GM12878 (cell line): Measurements from ENCODE around the gene PPL. TPM values are rescaled to one million over a fixed set of nuclear protein-coding genes. Genes with fewer than 3 reads are reported as not detected.

Experiments
- ATAC-seq: fragments of 200-7000 bp; cut with Tn5 transposase; 3 replicates; pipeline ENCODE4 v1.9.1; 2020; ENCODE audit warnings: mild to moderate bottlenecking, moderate library complexity
- BruUV-seq: library from RNA; stranded (reverse); fragments of 400-500 nt; replicated peaks from 2 replicates; lab custom pipeline; 2021; lab: Mats Ljungman, UMichigan
- CTCF ChIA-PET: fragments of 300-600 bp; sonication (Branson Sonifier 250); formaldehyde crosslinking; extraction: SDS; loops from one replicate; lab custom pipeline; 2021; ENCODE audit warnings: inconsistent platforms; lab: Yijun Ruan, JAX
- POLR2A ChIA-PET: fragments of 350-600 bp; formaldehyde crosslinking; extraction: SDS; loops from one replicate; lab custom pipeline; 2021; ENCODE audit warnings: inconsistent platforms; lab: Charles Lee
- RAD21 ChIA-PET: fragments of 300-600 bp; sonication (Branson Sonifier 250); formaldehyde crosslinking; loops from one replicate; lab custom pipeline; 2023; ENCODE audit warnings: antibody characterized with exemption; ENCODE audit not compliant: unreplicated experiment; lab: Charles Lee
- SMC1A ChIA-PET: fragments of 300-600 bp; sonication (Branson Sonifier 250); formaldehyde crosslinking; loops from one replicate; lab custom pipeline; 2023; ENCODE audit not compliant: unreplicated experiment, uncharacterized antibody; lab: Charles Lee
- DNase-seq: peaks from one replicate; pipeline ENCODE4 v3.0.0-alpha.2; 2011; ENCODE audit warnings: low read depth, low spot score
- FAIRE-seq: peaks from 3 replicates; lab custom pipeline; 2011; peaks lifted over from hg19 to GRCh38; lab: Jason Lieb, UNC
- H2AFZ ChIP-seq: 2 replicates; pipeline ENCODE4 v1.6.0; 2011; ENCODE audit warnings: low read depth, low read length, control low read depth; ENCODE audit not compliant: control insufficient read depth
- H3K27ac ChIP-seq: 2 replicates; pipeline ENCODE4 v1.5.1; 2011; ENCODE audit warnings: control low read depth; ENCODE audit not compliant: control insufficient read depth, insufficient read depth
- H3K27me3 ChIP-seq, 2 experiments: replicated peaks in 1 of 2; 2 replicates each; pipeline versions ENCODE4 v1.6.0 to v1.6.1; 2011; ENCODE audit warnings: low read length in 1 of 2; ENCODE audit not compliant: control insufficient read depth in 2 of 2, insufficient read depth in 2 of 2
- H3K36me3 ChIP-seq, 2 experiments: 2 replicates each; pipeline ENCODE4 v1.5.1; 2011; ENCODE audit warnings: low read length in 1 of 2; ENCODE audit not compliant: control insufficient read depth in 2 of 2, insufficient read depth in 2 of 2
- H3K4me1 ChIP-seq: 2 replicates; pipeline ENCODE4 v1.6.1; 2011; ENCODE audit warnings: mild to moderate bottlenecking, low read length, moderate library complexity, mixed read lengths; ENCODE audit not compliant: control insufficient read depth, insufficient read depth
- H3K4me2 ChIP-seq: 2 replicates; pipeline ENCODE4 v1.6.0; 2011; ENCODE audit warnings: control low read depth; ENCODE audit not compliant: control insufficient read depth, insufficient read depth
- H3K4me3 ChIP-seq: fragments of 200-600 bp; sonication (generic); 2 replicates; pipeline ENCODE4 v1.5.1; 2016
- H3K79me2 ChIP-seq: 2 replicates; pipeline ENCODE4 v1.6.0; 2011; ENCODE audit warnings: low read length; ENCODE audit not compliant: control insufficient read depth, insufficient read depth
- H3K9ac ChIP-seq: 2 replicates; pipeline ENCODE4 v1.8.0; 2011; ENCODE audit warnings: low read length, control low read depth, mixed read lengths; ENCODE audit not compliant: control insufficient read depth, insufficient read depth
- H3K9me3 ChIP-seq: replicated peaks from 3 replicates; pipeline ENCODE4 v1.5.1; 2011; ENCODE audit warnings: mild to moderate bottlenecking, low read length; ENCODE audit not compliant: control insufficient read depth, insufficient read depth
- H4K20me1 ChIP-seq: 2 replicates; pipeline ENCODE4 v1.6.0; 2011; ENCODE audit not compliant: control insufficient read depth, insufficient read depth
- CHD2 ChIP-seq: IDR thresholded peaks from 2 replicates; pipeline ENCODE4 v1.6.1; 2011; ENCODE audit warnings: low read depth, low read length, improper control_type of control experiment, borderline replicate concordance
- EP300 ChIP-seq, 2 experiments: fragments of 150-350 bp in 1 of 2; IDR thresholded peaks; 2 replicates each; pipeline ENCODE4 v1.6.1; 2011 to 2012; ENCODE audit warnings: low read depth in 2 of 2, low read length in 2 of 2, borderline replicate concordance in 1 of 2, improper control_type of control experiment in 1 of 2, inconsistent platforms in 1 of 2; ENCODE audit not compliant: control insufficient read depth in 1 of 2
- NFYA ChIP-seq: IDR thresholded peaks from 2 replicates; pipeline ENCODE4 v1.6.1; 2011; ENCODE audit warnings: low read depth, mild to moderate bottlenecking, low read length, improper control_type of control experiment, borderline replicate concordance
- REST ChIP-seq: IDR thresholded peaks from 2 replicates; pipeline ENCODE4 v1.6.1; 2012; ENCODE audit warnings: mild to moderate bottlenecking, low read depth, low read length
- SIN3A ChIP-seq: IDR thresholded peaks from 2 replicates; pipeline ENCODE4 v1.6.1; 2012; ENCODE audit warnings: low read depth, low read length, improper control_type of control experiment
- SREBF2 ChIP-seq: IDR thresholded peaks from 2 replicates; pipeline ENCODE4 v1.6.1; 2012; ENCODE audit warnings: mild to moderate bottlenecking, low read length
- SUZ12 ChIP-seq: fragments of 200-600 bp; sonication (generic); IDR thresholded peaks from one replicate; pipeline ENCODE4 v1.6.1; 2018; ENCODE audit warnings: antibody characterized with exemption, mild to moderate bottlenecking; ENCODE audit not compliant: unreplicated experiment
- TCF12 ChIP-seq: IDR thresholded peaks from 2 replicates; pipeline ENCODE4 v1.6.1; 2011; ENCODE audit warnings: low read depth, mild to moderate bottlenecking, low read length
- ZBTB4 ChIP-seq: fragments of 450-650 bp; formaldehyde crosslinking; IDR thresholded peaks from 2 replicates; pipeline ENCODE4 v1.4.0; 2022; ENCODE audit warnings: mild to moderate bottlenecking, moderate library complexity
- ZNF24 ChIP-seq: fragments of 450-650 bp; IDR thresholded peaks from 2 replicates; pipeline ENCODE4 v1.6.1; 2017; ENCODE audit warnings: antibody characterized with exemption, mild to moderate bottlenecking
- WGBS: methylation state at CpG from one replicate; pipeline ENCODE4 v1.1.6; 2016; ENCODE audit warnings: low lambda C conversion rate; ENCODE audit not compliant: insufficient replicate concordance, insufficient coverage; ENCODE audit errors: missing lambda C conversion rate; 5-methylcytosine and 5-hydroxymethylcytosine counted together
- in situ Hi-C: fragments of 300-500 bp; cut with MboI; formaldehyde crosslinking; loops from 9 replicates; pipeline ENCODE4 v1.14.3; 2018; ENCODE audit warnings: mixed read lengths
- intact Hi-C: fragments of 100-400 bp; cut with micrococcal nuclease; formaldehyde crosslinking; loops from one replicate; pipeline ENCODE4 v1.14.2; 2022; ENCODE audit not compliant: unreplicated experiment
- polyA plus RNA-seq, 11 experiments: library from polyadenylated mRNA; depleted of rRNA in 4 of 11; unstranded in 6 of 11; stranded (reverse) in 5 of 11; fragments of >200 nt; fragmentation: Nextera tagmentation in 4 of 11; fragmentation: Illumina TruSeq in 1 of 11; extraction: Ambion mirVana in 4 of 11; extraction: Trizol in 1 of 11; gene quantifications; 1 replicate in 1 of 11; 2 replicates in 10 of 11; pipeline versions ENCODE4 v1.2.1 to v1.2.3, GENCODE V29; 2011 to 2016; ENCODE audit warnings: inconsistent platforms in 2 of 11, missing spikeins in 2 of 11, low read depth in 1 of 11
- total RNA-seq, 4 experiments: library from RNA; depleted of rRNA in 3 of 4; stranded (reverse); fragments of >200 nt in 3 of 4; fragmentation: Illumina TruSeq in 1 of 4; extraction: Trizol in 1 of 4; gene quantifications; 2 replicates each; pipeline versions ENCODE4 v1.2.1 to v1.2.3, GENCODE V29; 2013 to 2021
- TF ChIP-seq, protein P1 (sequence below): fragments of 450-650 bp; formaldehyde crosslinking; IDR thresholded peaks from 2 replicates; pipeline ENCODE4 v1.5.0; 2022; ENCODE audit warnings: mild to moderate bottlenecking, missing genetic modification characterization

PPL gene
- total and polyA plus RNA-seq, 10 of the 15 experiments (the other 5 are each of a cell fraction or from before 2014, with no cell fraction given) = 0.03 to 0.47 (median 0.05) TPM; not detected in 2

DNA sequence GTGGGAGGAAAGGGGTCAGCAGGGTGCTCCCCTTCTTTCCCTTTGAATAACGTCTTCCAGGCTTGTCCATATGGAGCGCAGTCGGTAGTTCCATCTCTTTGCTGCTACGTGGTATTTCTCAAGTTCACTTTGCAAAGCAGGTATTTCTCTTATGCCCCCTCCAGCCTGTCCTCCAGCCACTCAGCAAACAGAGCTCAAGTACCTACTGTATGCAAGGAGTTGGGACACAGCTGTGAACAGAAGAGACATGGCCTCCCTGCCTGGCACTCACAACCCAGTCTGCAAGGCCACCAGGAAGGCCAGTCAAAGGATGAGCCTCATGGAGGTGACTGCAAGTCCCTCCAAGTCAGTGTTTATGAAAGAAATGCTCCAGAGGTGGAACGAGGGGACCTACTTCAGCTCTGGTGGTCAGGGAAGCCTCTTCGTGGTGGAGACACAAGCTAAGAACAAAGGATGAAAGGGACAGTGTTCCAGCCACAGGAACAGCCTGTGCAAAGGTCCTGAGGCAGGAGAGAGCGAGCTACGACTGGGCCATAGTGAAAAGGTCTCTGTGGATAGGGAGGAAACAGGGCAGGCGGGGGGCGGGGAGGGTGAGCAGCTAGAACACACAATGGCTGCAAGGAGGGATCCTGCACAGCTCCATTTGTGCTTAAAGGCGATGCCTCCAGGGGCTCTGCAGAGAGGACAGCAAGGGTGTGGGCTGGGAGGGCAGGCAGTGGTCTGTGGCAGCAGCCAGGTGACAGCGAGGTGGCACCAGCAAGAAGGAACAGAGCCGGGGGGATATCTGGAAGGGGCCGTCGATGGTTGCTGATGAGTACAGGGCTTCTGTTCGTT lies 32.6 kb downstream of the PPL start:
- intact Hi-C loops (no loop called here), in situ Hi-C loops (no loop called here)
- ChIA-PET RAD21 (no interaction called here), CTCF (interaction anchor here (0.7 kb wide), 1 partner anchor 16 kb away, joined by 3 read pairs; no protein-coding TSS in a partner anchor), POLR2A (no interaction called here), SMC1A (no interaction called here)
- no peak for FAIRE-seq
- Histone ChIP-seq H3K27ac (no peak overlapping the region), H3K4me1 (no peaks in the 10 kb centered on the region), H3K4me3 (no peak overlapping the region), H4K20me1 (no peaks in the 10 kb centered on the region), H3K9me3 (no peaks in the 10 kb centered on the region), H3K4me2 (no peak overlapping the region), H2AFZ (no peak overlapping the region), H3K27me3 (no peaks in the 10 kb centered on the region), H3K36me3 (no peaks in the 10 kb centered on the region), H3K79me2 (no peaks in the 10 kb centered on the region), H3K9ac (no peak overlapping the region)
- no TSS peak for BruUV-seq
- 45% methylated on average over 16 of the region's 16 CpGs for WGBS
- no peak for ATAC-seq
- no peak for DNase-seq
- TF ChIP-seq CHD2 (no peak), ZBTB4 (CRISPR knock-in tag) (no peak), NFYA (no peak), ZNF24 (no peak), TCF12 (no peak), SUZ12 (no peak), REST (no peak), SREBF2 (no peak), SIN3A (no peak), EP300 (IDR thresholded peaks at IDR 0.05; ENCODE audit: borderline replicate concordance in 1 of 2, control insufficient read depth in 1 of 2, low read depth in 2 of 2, low read length in 2 of 2) (no peak)
- TF ChIP-seq, protein P1, sequence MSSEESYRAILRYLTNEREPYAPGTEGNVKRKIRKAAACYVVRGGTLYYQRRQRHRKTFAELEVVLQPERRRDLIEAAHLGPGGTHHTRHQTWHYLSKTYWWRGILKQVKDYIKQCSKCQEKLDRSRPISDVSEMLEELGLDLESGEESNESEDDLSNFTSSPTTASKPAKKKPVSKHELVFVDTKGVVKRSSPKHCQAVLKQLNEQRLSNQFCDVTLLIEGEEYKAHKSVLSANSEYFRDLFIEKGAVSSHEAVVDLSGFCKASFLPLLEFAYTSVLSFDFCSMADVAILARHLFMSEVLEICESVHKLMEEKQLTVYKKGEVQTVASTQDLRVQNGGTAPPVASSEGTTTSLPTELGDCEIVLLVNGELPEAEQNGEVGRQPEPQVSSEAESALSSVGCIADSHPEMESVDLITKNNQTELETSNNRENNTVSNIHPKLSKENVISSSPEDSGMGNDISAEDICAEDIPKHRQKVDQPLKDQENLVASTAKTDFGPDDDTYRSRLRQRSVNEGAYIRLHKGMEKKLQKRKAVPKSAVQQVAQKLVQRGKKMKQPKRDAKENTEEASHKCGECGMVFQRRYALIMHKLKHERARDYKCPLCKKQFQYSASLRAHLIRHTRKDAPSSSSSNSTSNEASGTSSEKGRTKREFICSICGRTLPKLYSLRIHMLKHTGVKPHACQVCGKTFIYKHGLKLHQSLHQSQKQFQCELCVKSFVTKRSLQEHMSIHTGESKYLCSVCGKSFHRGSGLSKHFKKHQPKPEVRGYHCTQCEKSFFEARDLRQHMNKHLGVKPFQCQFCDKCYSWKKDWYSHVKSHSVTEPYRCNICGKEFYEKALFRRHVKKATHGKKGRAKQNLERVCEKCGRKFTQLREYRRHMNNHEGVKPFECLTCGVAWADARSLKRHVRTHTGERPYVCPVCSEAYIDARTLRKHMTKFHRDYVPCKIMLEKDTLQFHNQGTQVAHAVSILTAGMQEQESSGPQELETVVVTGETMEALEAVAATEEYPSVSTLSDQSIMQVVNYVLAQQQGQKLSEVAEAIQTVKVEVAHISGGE = no peak
